Measurements from ENCODE around the gene VCL. TPM values are rescaled to one million over a fixed set of nuclear protein-coding genes. Genes with fewer than 3 reads are reported as not detected.
"Not testable (repeated sequence)": the region's sequence is repeated elsewhere in the genome, so short reads cannot be mapped to it uniquely, and the experiment has no call there.

VCL gene
- total and polyA plus RNA-seq, 8 donors = 90.6 to 195 (median 98.2) TPM

GRCh38 chr10:73998623-73998928, 660 bp downstream of the VCL start:
- Histone ChIP-seq H3K36me3 (no peaks in the 10 kb centered on the region), H3K4me3 (peak overlapping the region; percentile 84 to 99), H3K4me1 (peaks cover 11 to 56% of the 10 kb centered on the region in 2 donors), H3K27ac (peak overlapping the region; percentile 86 to 93), H3K9me3 (no peaks in the 10 kb centered on the region), H3K27me3 (no peaks in the 10 kb centered on the region)
- intact Hi-C loops (cut with DNase I) = no loop called here
- DNase-seq (peak in 2 of 4 donors; percentile 40 to 82), ATAC-seq (peak; percentile 0)
- TF ChIP-seq, protein P1, sequence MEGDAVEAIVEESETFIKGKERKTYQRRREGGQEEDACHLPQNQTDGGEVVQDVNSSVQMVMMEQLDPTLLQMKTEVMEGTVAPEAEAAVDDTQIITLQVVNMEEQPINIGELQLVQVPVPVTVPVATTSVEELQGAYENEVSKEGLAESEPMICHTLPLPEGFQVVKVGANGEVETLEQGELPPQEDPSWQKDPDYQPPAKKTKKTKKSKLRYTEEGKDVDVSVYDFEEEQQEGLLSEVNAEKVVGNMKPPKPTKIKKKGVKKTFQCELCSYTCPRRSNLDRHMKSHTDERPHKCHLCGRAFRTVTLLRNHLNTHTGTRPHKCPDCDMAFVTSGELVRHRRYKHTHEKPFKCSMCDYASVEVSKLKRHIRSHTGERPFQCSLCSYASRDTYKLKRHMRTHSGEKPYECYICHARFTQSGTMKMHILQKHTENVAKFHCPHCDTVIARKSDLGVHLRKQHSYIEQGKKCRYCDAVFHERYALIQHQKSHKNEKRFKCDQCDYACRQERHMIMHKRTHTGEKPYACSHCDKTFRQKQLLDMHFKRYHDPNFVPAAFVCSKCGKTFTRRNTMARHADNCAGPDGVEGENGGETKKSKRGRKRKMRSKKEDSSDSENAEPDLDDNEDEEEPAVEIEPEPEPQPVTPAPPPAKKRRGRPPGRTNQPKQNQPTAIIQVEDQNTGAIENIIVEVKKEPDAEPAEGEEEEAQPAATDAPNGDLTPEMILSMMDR (IDR thresholded peaks at IDR 0.05) = no peak

- no peaks in the 10 kb centered on the region for H3K27me3 ChIP-seq
- H3K36me3 ChIP-seq = no peaks in the 10 kb centered on the region
- intact Hi-C loops (cut with DNase I) = no loop called here
- peak; percentile 50 for ATAC-seq
- peaks cover 11 to 56% of the 10 kb centered on the region in 2 donors for H3K4me1 ChIP-seq
- H3K27ac ChIP-seq = peak overlapping the region; percentile 86 to 93
- TF ChIP-seq, protein P1 (IDR thresholded peaks at IDR 0.05) = peak; percentile 36 to 41
- DNase-seq = peak; percentile 66 to 86 (median 78)
- H3K4me3 ChIP-seq = peak overlapping the region; percentile 84 to 99
- H3K9me3 ChIP-seq = no peaks in the 10 kb centered on the region
These were observed 1.2 kb downstream of the VCL start for GRCh38 chr10:73998929-73999691.

GRCh38 chr10:73999703-74000102, 1.8 kb downstream of the VCL start:
- Histone ChIP-seq H3K36me3 (no peaks in the 10 kb centered on the region), H3K4me3 (peak overlapping the region; percentile 84 to 99), H3K27ac (peak overlapping the region; percentile 86 to 93), H3K27me3 (no peaks in the 10 kb centered on the region), H3K4me1 (peaks cover 11 to 56% of the 10 kb centered on the region in 2 donors), H3K9me3 (no peaks in the 10 kb centered on the region)
- DNase-seq (no peak), ATAC-seq (no peak)
- TF ChIP-seq, protein P1 (IDR thresholded peaks at IDR 0.05) = no peak
- intact Hi-C loops (cut with DNase I) = no loop called here

DNA sequence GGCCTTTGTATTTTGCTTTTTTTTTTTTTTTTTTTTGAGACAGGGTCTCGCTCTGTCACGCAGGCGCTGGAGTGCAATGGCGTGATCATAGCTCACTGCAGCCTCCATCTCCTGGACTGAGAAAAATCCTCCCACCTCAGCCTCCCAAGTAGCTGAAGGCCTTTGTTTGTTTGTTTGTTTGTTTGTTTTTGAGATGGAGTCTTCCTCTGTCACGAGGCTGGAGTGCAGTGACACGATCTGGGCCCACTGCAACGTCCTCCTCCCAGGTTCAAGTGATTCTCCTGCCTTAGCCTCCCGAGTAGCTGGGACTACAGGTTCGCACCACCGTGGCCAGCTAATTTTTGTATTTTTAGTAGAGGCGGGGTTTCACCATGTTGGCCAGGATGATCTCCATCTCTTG, 2.3 kb downstream of the VCL start:
- intact Hi-C loops (cut with DNase I); H3K36me3 ChIP-seq; DNase-seq; ATAC-seq; H3K9me3 ChIP-seq; H3K27me3 ChIP-seq: not testable (repeated sequence)
- Histone ChIP-seq H3K4me1 (peaks cover 11 to 56% of the 10 kb centered on the region in 2 donors), H3K27ac (peak overlapping the region in 1 of 2 donors; percentile 86), H3K4me3 (peak overlapping the region; percentile 84 to 99)

DNA sequence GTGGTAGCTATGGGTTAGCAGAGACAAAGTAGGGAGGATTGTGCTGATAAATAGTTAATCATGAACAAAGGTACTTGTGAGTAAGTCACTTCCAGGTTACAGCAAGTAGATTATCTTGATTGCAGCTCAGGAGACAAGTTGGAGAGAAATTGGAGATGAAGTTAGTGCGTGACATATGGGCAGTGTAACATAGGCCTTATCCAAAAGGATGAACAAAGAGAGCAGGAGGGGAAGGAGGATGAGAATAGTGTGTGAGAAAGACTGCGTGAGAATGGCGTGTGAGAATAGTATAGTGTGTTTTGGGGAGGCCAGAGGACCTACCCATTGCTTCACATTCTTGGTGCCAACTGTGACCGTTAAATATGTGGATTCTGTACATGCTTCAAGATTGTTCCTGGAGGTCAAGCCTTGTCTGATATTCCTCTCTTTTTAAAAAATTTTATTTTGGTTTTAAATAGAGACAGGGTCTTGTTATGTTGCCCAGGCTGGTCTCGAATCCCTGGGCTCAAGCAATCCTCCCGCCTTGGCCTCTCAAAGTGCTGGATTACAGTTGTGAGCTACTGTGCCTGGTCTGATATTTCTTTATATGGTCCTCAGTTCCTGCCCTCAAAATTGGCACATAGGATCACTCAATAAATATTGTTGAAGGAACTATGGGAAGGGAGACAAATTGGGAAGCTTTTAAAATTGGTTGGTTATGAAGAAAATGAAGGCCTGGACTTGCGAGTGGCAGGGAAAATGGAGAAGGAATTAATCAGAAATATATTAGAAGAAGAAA, 3.2 kb downstream of the VCL start:
- Histone ChIP-seq H3K36me3 (no peaks in the 10 kb centered on the region), H3K4me3 (peak overlapping the region in 1 of 2 donors; percentile 84), H3K9me3 (no peaks in the 10 kb centered on the region), H3K27ac (no peak overlapping the region), H3K27me3 (no peaks in the 10 kb centered on the region), H3K4me1 (peaks cover 11 to 59% of the 10 kb centered on the region in 2 donors)
- TF ChIP-seq, protein P1 (IDR thresholded peaks at IDR 0.05) = no peak
- ATAC-seq (no peak), DNase-seq (no peak)
- intact Hi-C loops (cut with DNase I) = no loop called here
